Natural killer cell treated with Interleukin-12 subunit alpha and Interleukin-12 subunit beta and Interleukin-15 and Interleukin-18, amount 100 ng/mL, for 72 hours (primary cell): ENCODE measurements around the gene MED16. TPM values are rescaled to one million over a fixed set of nuclear protein-coding genes. Genes with fewer than 3 reads are reported as not detected.

Source experiments
- ATAC-seq, 2 donors: fragments of 150-1000 bp; cut with Tn5 transposase in 1 of 2; sonication (Bioruptor Pico), chemical (Tn5 transposase) in 1 of 2; 2 replicates each; pipeline ENCODE4 v1.10.0; 2021
- DNase-seq: peaks from one replicate; pipeline ENCODE4 v3.0.0; 2022; ENCODE audit warnings: low spot score
- H3K27ac Mint-ChIP-seq, 2 donors: 1 replicate in 1 of 2; 2 replicates in 1 of 2; pipeline ENCODE4 v1.8.0; 2022; ENCODE audit warnings: mixed read lengths in 2 of 2, mild to moderate bottlenecking in 1 of 2, moderate library complexity in 1 of 2
- H3K27me3 Mint-ChIP-seq, 2 donors: 1 replicate in 1 of 2; 2 replicates in 1 of 2; pipeline ENCODE4 v1.8.0; 2022; ENCODE audit warnings: mixed read lengths in 2 of 2
- H3K36me3 Mint-ChIP-seq: one replicate; pipeline ENCODE4 v1.8.0; 2022; ENCODE audit warnings: mixed read lengths
- H3K4me1 Mint-ChIP-seq, 2 donors: 1 replicate in 1 of 2; 2 replicates in 1 of 2; pipeline ENCODE4 v1.8.0; 2022; ENCODE audit warnings: low read depth in 2 of 2, mixed read lengths in 2 of 2, mild to moderate bottlenecking in 1 of 2
- H3K4me3 Mint-ChIP-seq: one replicate; pipeline ENCODE4 v1.8.0; 2022; ENCODE audit warnings: mixed read lengths
- H3K9me3 Mint-ChIP-seq: 2 replicates; pipeline ENCODE4 v1.8.0; 2022; ENCODE audit warnings: mixed read lengths
- total RNA-seq, 2 donors: library from RNA; stranded (reverse); gene quantifications; one replicate each; pipeline ENCODE4 v1.2.3, GENCODE V29; 2022

Gene MED16
- total RNA-seq, 2 donors from 2014 or later: 46.4 to 79.6 TPM

DNA sequence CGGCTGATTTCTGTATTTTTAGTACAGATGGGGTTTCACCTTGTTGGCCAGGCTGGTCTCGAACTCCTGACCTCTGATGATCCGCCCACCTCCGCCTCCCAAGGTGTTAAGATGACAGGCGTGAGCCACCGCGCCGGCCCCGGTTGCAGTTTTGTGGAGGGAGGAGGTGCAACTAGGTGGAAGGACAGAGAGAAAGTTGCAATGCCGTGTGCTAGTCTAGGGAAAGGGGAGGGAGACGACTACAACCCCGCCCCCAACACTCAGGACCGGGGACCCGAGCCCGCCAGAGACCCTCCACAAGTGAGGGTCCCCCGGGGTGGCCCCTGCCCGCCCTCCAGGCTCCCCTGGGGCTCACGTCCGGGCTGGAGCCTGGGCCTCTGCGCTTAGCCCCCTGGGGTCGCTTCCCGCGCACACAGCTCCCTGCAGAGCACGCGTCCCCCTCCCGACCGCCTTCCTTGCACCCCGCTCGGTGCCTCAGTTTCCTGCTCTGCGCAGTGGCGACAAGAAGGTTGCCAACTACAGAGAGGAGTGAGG lies 31.6 kb upstream of the MED16 start:
- no peaks in the 10 kb centered on the region for H3K9me3 Mint-ChIP-seq
- no peaks in the 10 kb centered on the region for H3K36me3 Mint-ChIP-seq
- peak overlapping the region; percentile 46 to 56 for H3K27ac Mint-ChIP-seq
- peaks cover 9 to 10% of the 10 kb centered on the region in 2 donors for H3K4me1 Mint-ChIP-seq
- ATAC-seq: peak in 1 of 2 donors; percentile 2
- DNase-seq: no peak
- H3K4me3 Mint-ChIP-seq: peak overlapping the region; percentile 75
- no peaks in the 10 kb centered on the region for H3K27me3 Mint-ChIP-seq

DNA sequence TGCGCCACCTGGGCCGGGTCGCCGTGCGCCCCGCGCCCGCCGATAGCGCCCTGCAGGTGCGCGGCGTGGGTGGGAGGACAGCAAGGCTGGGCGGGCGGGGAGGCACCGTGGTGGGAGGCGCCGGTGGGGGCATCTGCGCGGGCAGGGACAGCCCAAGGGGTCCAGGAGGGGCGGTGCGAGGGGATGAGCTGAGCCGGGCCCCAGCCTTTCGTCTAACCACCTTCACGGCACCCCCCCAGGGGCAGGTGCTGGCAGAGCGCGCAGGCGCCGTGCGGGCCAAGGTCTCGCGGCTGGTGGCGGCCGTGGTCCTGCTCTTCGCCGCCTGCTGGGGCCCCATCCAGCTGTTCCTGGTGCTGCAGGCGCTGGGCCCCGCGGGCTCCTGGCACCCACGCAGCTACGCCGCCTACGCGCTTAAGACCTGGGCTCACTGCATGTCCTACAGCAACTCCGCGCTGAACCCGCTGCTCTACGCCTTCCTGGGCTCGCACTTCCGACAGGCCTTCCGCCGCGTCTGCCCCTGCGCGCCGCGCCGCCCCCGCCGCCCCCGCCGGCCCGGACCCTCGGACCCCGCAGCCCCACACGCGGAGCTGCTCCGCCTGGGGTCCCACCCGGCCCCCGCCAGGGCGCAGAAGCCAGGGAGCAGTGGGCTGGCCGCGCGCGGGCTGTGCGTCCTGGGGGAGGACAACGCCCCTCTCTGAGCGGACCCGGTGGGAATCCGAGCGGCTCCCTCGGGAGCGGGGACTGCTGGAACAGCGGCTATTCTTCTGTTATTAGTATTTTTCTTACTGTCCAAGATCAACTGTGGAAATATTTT lies 27.3 kb upstream of the MED16 start:
- Mint-ChIP-seq H3K36me3 (no peaks in the 10 kb centered on the region), H3K27ac (peak overlapping the region in 1 of 2 donors; percentile 37), H3K4me3 (peak overlapping the region; percentile 80), H3K27me3 (no peaks in the 10 kb centered on the region), H3K9me3 (no peaks in the 10 kb centered on the region), H3K4me1 (peaks cover 9 to 10% of the 10 kb centered on the region in 2 donors)
- peak; percentile 41 to 56 for ATAC-seq
- DNase-seq: peak; percentile 70

DNA sequence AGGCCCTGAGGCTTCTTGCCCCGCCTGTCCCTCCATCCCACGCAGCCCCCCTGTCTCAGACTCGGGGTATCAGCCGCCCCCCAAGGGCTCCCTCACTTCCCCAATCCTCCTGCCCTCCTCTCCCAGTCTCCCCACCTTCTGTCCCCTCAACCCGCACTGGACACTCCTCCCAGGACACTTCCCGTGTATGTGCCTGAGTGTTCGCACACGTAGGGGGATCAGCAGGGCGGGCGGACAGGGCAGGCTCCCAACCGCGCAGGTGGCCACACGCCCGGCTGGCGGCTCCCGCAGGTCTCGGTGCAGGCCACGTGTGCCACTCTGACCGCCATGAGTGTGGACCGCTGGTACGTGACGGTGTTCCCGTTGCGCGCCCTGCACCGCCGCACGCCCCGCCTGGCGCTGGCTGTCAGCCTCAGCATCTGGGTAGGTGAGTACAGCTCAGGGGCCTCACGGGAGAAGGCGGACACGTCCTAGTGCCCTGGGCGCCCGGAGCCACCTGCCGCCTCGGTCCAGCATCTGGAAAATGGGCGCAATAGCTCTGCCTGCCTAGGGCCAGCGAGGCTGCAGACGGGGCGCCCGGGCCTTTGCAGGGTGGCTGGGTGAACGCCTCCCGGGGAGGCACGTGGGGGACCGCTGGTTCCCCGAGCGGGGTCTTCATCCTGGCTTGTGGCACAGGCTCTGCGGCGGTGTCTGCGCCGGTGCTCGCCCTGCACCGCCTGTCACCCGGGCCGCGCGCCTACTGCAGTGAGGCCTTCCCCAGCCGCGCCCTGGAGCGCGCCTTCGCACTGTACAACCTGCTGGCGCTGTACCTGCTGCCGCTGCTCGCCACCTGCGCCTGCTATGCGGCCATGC lies 26.4 kb upstream of the MED16 start:
- Mint-ChIP-seq H3K36me3 (no peaks in the 10 kb centered on the region), H3K9me3 (no peaks in the 10 kb centered on the region), H3K4me3 (no peak overlapping the region), H3K27ac (no peak overlapping the region), H3K27me3 (peaks cover 0 to 6% of the 10 kb centered on the region in 2 donors), H3K4me1 (peaks cover 9 to 10% of the 10 kb centered on the region in 2 donors)
- peak in 1 of 2 donors; percentile 1 for ATAC-seq
- no peak for DNase-seq

DNA sequence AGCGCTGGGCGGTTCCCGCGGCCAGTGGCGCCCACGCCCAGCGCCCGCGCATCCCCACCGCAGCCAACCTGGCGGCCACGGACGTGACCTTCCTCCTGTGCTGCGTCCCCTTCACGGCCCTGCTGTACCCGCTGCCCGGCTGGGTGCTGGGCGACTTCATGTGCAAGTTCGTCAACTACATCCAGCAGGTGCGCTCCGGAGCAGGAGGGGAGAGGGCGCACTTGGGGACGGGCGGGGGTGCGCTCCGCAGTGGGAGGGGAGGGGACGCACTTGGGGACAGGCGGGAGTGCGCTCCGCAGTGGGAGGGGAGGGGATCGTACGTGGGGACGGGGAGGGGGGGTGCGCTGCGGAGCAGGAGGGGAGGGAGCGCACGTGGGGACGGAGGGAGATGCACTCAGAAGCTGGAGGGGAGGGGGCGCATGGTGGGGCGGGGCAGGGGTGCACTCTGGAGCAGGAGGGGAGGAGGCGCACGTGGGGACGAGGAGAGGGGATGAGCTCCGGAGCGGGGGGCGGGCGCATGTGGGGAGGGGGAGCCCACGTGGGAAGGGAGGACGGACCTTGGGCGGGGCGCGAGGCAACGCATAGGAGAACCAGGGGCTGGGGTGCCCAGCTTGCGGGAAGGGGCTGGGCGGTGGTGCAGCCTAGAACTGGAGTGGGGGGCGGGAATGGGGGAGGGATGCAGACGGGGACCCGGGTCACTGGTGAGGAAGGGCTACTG lies 25.7 kb upstream of the MED16 start:
- H3K36me3 Mint-ChIP-seq: no peaks in the 10 kb centered on the region
- peaks cover 0 to 6% of the 10 kb centered on the region in 2 donors for H3K27me3 Mint-ChIP-seq
- H3K9me3 Mint-ChIP-seq: no peaks in the 10 kb centered on the region
- peaks cover 9 to 12% of the 10 kb centered on the region in 2 donors for H3K4me1 Mint-ChIP-seq
- DNase-seq (no peak), ATAC-seq (no peak)
- no peak overlapping the region for H3K4me3 Mint-ChIP-seq
- no peak overlapping the region for H3K27ac Mint-ChIP-seq

DNA sequence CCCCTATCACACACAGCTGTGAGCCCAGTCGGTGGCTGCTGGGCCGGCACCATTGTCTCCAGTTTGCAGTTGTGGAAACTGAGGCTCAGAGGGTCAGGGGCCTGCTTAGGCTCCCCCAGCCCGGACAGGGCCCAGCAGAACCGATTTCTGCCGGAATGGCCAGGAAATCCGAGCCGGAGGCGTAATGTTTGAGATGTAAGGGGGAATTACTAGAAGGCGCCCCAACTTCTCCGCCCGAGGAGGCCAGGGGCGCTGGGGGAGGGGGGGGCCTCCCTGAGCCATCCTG lies 25.1 kb upstream of the MED16 start:
- no peak for DNase-seq
- Mint-ChIP-seq H3K4me1 (peaks cover 9 to 13% of the 10 kb centered on the region in 2 donors), H3K36me3 (no peaks in the 10 kb centered on the region), H3K4me3 (no peak overlapping the region), H3K27me3 (peaks cover 0 to 6% of the 10 kb centered on the region in 2 donors), H3K27ac (no peak overlapping the region), H3K9me3 (no peaks in the 10 kb centered on the region)
- no peak for ATAC-seq

DNA sequence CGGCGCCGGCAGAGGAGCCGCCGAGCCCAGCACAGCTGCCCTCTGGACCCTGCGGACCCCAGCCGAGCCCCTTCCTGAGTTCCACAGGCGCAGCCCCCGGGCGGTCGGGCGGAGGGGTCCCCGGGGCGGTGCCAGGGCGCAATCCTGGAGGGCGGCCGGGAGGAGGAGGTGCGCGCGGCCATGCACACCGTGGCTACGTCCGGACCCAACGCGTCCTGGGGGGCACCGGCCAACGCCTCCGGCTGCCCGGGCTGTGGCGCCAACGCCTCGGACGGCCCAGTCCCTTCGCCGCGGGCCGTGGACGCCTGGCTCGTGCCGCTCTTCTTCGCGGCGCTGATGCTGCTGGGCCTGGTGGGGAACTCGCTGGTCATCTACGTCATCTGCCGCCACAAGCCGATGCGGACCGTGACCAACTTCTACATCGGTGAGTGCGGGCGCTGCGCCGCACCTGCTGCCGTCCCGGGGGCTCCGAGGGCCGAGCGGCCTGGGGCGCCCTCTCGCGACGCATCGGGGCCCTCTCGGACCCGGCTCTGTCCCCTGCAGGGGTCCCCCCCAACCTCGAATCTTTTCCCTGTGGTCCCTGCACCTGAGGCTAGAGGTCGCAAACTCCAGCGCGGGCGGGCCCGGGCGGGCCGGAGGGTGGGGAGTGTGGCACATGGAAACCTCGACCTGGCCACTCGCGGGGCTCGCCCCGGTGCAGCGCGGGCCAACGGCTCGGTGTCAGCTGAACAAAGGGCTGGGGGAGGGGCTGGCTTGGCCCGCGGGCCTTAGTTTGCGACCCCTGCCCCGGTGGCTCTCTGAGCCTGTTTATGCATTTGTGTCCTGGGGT lies 24.6 kb upstream of the MED16 start, which contains the start of gene KISS1R:
TSS of gene KISS1R (plus strand) at position 11 of the 829 bp plus-strand sequence. CDS start at position 181, 170 bp downstream.
- Mint-ChIP-seq H3K9me3 (no peaks in the 10 kb centered on the region), H3K4me3 (no peak within 1 kb of the TSS), H3K27ac (no peak within 1 kb of the TSS), H3K36me3 (no peaks in the 10 kb centered on the region), H3K27me3 (peaks cover 0 to 6% of the 10 kb centered on the region in 2 donors), H3K4me1 (peaks cover 9 to 13% of the 10 kb centered on the region in 2 donors)
- no peak for ATAC-seq
- DNase-seq: no peak

DNA sequence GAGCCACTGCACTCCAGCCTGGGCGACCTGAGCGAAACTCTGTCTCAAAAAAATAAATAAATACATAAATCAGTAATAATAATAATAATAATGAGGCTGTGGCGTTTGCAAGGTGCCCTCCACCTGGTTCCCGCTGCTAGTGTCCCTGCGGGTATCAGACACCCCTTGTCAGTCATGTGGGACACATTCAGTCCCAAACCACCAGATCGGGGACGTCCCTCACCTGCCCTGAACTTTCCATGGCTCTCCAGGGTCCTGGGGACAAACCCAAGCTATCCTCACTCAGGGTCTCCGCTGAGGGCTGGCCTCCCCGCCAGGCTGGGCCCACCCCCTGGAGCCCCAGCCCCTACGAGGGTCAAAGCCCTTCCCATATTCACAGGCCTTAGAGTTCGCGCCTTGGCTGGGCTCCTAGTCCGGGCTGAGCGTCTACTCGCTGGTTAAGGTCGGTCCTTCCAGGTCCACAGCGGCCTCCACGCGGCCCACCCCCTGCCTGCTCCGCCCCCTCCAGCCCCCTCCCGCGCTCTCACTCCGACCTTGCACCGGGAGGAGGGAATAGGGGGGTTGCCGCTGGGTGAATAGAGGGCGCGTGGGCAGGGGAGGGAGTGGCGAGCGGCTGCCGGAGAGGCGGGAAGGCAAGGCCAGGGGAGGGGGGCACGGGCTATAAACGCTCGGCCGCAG lies 23.8 kb upstream of the MED16 start:
- no peaks in the 10 kb centered on the region for H3K36me3 Mint-ChIP-seq
- H3K27ac Mint-ChIP-seq: no peak overlapping the region
- no peak overlapping the region for H3K4me3 Mint-ChIP-seq
- peaks cover 0 to 6% of the 10 kb centered on the region in 2 donors for H3K27me3 Mint-ChIP-seq
- ATAC-seq (no peak), DNase-seq (no peak)
- H3K9me3 Mint-ChIP-seq: no peaks in the 10 kb centered on the region
- peaks cover 6 to 10% of the 10 kb centered on the region in 2 donors for H3K4me1 Mint-ChIP-seq

DNA sequence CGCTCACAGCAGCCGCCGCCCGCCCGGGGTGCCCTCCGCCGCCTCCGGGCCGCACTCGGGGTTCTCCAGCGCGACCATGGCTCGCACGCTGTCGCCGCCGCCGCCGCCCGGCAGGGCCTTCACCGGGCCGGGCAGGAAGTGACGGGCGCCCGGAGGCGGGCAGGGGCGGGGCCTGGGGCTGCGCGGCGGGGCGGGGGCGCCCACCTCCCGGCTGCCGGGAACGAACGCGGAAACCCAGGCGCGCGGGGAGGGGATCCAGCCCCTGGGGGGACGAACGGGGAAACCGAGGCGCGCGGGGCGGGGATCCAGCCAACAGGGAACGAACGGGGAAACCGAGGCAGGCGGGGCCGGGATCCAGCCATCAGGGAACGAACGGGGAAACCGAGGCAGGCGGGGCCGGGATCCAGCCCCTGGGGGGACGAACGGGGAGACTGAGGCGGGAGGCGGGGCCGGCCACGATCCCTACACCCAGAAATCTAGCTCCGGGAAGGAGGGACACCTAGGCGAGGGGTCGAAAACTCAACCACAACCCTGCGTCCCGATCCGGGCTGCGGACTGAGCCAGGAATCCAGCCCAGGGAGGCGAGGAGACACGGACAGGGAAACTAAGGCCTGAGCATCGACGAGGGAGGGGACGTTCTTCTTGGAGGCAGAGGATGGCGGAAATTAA lies 20.2 kb upstream of the MED16 start, which contains the start of gene R3HDM4:
TSS of gene R3HDM4 (minus strand) at position 140 of the 669 bp plus-strand sequence. CDS start at position 78, 62 bp downstream.
- Mint-ChIP-seq H3K36me3 (no peaks in the 10 kb centered on the region), H3K4me1 (peaks cover 13 to 15% of the 10 kb centered on the region in 2 donors), H3K27ac (peak within 1 kb of the TSS; percentile 60 to 84), H3K9me3 (no peaks in the 10 kb centered on the region), H3K27me3 (peaks cover 0 to 6% of the 10 kb centered on the region in 2 donors), H3K4me3 (peak within 1 kb of the TSS; percentile 72)
- peak; percentile 93 to 96 for ATAC-seq
- DNase-seq: peak; percentile 90

DNA sequence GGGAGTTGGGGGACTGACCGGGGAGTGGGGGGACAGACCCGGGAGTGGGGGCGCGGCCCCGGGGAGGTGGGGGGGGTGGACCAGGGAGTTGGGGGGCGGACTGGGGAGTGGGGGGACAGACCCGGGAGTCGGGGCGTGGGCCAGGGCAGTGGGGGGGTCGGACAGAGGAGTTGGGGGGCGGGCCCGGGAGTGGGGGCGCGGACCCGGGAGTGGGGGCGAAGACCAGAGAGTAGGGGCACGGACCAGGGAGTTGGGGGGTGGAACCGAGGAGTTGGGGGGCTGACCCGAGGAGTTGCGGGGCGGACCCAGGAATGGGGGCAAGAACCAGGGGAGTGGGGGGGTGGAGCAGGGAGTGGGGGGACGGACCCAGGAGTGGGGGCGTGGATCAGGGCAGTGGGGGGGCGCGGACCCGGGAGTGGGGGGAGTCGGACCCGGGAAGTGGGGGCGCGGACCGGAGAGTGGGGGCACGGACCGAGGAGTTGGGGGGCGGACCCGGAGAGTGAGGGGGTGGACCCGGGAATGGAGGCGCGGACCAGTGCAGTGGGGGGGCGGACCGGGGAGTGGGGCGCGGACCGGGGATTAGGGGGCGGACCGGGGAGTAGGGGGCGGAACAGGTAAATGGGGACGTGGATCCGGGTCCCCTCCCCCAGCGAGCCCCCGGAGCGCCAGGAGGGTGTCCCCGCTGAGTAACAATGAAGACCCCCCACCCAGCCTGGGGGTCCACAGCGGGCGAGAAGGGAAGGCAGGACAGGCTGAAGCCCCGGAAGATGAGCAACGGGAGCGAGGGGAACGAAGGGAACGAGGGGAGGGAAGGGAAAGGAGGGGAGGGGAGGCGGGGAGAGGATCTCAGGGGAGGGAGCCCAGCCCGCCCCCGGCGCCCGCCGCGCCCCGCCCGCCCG lies 19.4 kb upstream of the MED16 start:
- H3K4me1 Mint-ChIP-seq: peaks cover 13 to 18% of the 10 kb centered on the region in 2 donors
- peak overlapping the region in 1 of 2 donors; percentile 12 for H3K27ac Mint-ChIP-seq

DNA sequence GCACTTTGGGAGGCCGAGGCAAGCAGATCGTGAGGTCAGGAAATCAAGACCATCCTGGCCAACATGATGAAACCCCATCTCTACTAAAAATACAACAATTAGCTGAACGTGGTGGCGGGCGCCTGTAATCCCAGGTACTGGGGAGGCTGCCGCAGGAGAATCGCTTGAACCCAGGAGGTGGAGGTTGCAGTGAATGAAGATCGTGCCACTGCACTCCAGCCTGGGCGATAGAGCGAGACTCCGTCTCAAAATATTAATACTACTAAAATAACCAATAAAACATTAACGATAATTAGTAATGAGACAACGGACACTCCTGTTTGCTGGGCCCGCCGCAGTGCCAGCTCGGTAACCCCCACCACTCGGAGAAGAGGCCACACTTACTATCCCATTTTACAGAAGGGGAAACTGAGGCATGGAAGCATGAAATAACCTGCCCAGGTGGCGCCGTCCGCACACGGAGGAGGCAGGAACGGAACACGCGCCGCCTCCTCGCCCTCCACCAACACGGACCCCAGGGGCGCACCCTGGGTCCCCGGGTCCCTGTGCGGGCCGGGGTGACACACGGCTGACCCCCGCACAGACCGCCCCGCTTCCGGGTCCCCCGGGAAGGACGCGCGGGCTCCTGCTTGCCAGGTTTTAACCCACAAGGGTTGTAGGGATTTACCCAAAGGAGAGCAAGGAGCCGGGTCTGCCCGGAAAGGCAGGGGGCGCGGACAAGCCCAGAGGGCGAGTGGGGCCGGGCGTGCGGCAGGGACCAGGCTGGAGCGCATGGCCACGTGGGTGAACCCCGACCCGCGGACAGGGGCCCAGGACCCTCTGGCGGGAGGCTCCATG lies 18.4 kb upstream of the MED16 start:
- H3K4me1 Mint-ChIP-seq: peaks cover 13 to 20% of the 10 kb centered on the region in 2 donors
- ATAC-seq (no peak), DNase-seq (no peak)
- H3K36me3 Mint-ChIP-seq: no peaks in the 10 kb centered on the region
- H3K27ac Mint-ChIP-seq: peak overlapping the region in 1 of 2 donors; percentile 61
- H3K27me3 Mint-ChIP-seq: peaks cover 0 to 6% of the 10 kb centered on the region in 2 donors
- no peaks in the 10 kb centered on the region for H3K9me3 Mint-ChIP-seq
- H3K4me3 Mint-ChIP-seq: peak overlapping the region; percentile 58

More for the DNA sequence above, 19.4 kb upstream of the MED16 start:
- ATAC-seq (peak; percentile 11 to 25), DNase-seq (no peak)
- peak overlapping the region; percentile 72 for H3K4me3 Mint-ChIP-seq
- no peaks in the 10 kb centered on the region for H3K36me3 Mint-ChIP-seq
- peaks cover 0 to 6% of the 10 kb centered on the region in 2 donors for H3K27me3 Mint-ChIP-seq
- no peaks in the 10 kb centered on the region for H3K9me3 Mint-ChIP-seq
